Activated T-helper 1 cell treated with Interleukin-2 at 50 U/mL for 16 hours (primary cell): ENCODE results near the gene MATCAP1.

Source experiments
- DNase-seq: peaks from one replicate; pipeline ENCODE4 v3.0.0-alpha.2; 2020; ENCODE audit warnings: low read depth

Gene MATCAP1

GRCh38 chr16:67156143-67156844 lies 27.5 kb downstream of the MATCAP1 start:
- no peak for DNase-seq

DNA sequence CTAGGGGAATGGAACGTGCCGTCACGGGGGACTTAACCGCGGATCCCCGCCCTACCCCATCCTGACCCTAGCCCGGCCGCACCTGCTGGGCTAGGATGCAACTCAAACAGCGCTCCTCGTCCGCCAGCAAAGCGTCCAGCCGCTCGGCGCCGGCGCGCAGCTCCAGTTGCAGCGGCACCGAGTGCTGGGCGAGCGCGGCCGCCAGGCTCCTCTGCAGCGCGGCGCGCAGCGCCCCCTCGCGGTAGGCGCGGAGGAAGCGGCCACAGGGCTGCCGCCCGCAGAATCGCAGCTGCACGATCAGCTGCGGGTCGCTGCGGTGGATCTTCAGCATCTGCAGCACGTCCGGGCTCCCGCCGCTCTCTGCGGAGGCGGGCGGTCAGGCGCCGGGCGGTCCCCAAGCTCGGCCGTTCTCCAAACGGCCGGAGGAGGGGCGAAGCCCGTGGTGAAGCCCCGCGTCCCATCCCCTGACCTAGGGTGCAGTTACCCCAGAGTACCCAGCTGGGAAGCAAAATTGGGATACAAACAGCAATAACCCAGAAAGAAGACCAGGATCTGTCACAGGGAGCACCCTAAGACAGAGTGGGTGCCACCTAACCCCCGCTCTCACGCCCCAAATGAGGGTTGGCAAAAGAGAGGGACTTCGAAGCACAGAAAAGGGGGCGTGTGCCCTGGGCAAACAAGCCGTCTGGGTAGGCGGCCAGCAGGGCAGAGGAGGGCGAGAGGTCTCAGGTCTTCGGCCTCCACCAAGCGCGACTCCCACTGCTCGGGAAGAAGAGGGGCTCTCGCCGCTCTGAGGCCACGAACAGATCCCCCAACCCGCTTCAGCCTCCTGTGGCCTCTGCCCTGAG lies 28.2 kb downstream of the MATCAP1 start:
- DNase-seq: peak; percentile 75

GRCh38 chr16:67154578-67155294 lies 29.0 kb downstream of the MATCAP1 start:
- DNase-seq: no peak

GRCh38 chr16:67151431-67152097 lies 32.2 kb downstream of the MATCAP1 start:
- no peak for DNase-seq

- DNase-seq: no peak
Observed at GRCh38 chr16:67150833-67151396, 32.8 kb downstream of the MATCAP1 start, which contains the start of gene B3GNT9. TSS of gene B3GNT9 (minus strand) at chr16:67150998. CDS start at chr16:67150485, 513 bp downstream.

DNA sequence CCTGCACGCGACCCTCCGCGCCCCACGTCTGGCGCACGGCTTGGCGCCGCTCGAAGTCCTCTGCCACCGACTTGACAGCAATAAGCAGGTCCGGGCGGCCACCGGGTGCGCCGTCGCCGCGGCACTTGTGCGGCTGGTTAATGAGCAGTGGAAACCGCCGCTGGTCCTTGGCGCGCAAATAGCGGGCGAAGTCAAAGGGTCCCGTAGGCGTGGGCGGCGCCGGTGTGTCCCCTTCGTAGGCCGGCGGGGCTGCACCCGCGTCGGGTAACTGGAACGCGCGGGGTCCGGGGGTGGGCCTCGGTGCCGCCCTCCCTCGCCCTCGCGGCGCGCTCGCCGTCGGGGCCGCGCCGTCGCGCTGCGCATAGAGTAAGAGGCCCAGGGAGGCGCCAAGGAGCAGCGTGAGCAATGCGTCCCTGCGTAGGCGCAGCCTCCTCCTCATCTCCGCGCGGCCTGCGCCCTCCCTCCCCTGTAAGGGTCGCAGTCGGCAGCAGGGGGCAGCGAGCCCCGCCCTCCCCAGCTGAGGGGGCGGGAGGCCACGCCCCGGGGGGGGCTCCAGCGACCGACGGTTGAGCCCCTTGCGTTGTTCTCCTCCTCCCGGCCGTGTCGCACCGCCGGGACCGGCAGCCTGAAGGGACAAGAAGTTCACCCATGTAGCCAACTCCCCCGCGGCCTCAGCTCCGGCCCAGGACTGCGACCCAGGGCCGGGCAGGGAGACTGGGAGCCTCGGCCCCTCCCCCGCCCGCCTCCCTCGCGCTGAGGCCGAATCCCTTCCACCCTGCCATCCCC lies 33.5 kb downstream of the MATCAP1 start:
- DNase-seq: no peak

GRCh38 chr16:67149276-67150046 lies 34.3 kb downstream of the MATCAP1 start:
- no peak for DNase-seq

GRCh38 chr16:67148656-67149275 lies 35.0 kb downstream of the MATCAP1 start:
- no peak for DNase-seq

DNA sequence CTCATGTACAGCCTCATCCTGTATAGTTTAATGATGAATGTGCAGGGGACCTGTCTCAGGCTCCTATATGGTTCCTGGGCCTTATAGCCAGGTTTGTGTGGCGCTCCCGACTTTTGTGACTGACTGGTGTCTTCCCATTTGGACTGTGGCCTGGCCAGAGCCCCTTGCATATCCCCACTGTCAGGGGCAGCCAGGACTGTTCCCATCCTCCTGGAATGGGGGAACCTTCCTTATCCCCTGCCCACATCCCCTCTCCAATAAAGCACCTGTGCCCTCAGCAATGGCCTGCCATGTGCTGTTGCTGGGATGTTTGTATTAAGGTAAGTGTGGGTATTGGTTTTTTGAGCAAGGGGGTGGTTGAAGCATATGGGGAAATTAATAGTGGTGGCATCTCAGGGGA lies 35.5 kb downstream of the MATCAP1 start:
- DNase-seq: no peak

GRCh38 chr16:67147437-67148140 lies 36.2 kb downstream of the MATCAP1 start:
- DNase-seq: no peak

- no peak for DNase-seq
Observed at GRCh38 chr16:67146523-67147357, 37.0 kb downstream of the MATCAP1 start.

DNA sequence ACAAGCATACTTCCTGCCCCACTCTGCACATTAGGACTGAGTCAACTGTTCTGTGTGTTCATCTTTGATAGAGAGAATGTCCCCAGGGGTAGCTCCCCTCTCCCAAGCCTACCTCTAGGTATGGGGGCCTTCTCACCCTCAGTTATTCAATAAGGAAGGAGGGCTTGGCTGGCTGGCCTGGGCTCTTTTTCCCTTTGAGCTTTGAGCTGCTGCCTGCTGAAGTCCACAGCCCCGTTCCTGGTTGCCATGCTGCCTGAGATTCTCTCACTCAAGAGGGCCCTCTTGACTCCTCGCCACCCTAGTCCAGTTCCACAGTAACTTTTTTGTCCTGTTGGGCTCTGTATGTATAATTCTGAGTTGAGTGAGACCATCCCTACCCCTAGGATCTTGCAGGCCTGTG lies 38.0 kb downstream of the MATCAP1 start:
- no peak for DNase-seq

- no peak for DNase-seq
Observed at GRCh38 chr16:67144943-67145342, 38.8 kb downstream of the MATCAP1 start.

DNA sequence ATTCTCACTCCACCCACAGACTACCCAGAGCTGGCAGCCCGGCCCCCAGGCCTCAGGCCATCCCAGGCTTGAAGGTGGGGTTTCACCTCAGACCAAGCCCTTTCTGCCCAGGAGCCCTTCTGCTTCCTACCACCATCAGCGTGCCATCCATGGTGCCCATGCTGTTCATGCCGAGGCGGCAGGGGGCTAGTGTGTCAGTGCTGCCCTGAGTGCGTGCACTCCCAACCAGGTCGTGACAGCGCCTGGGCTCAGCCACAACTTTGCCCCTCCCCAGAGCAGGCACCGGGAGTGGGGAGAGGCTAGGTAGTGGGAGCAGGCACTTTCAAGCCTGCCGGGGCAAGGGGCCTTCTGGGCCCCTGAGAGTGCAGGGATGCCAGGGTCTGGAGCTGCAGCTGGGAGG lies 41.4 kb downstream of the MATCAP1 start:
- no peak for DNase-seq

- no peak for DNase-seq
Observed at GRCh38 chr16:67141391-67141790, 42.4 kb downstream of the MATCAP1 start.

- DNase-seq: no peak
Observed at GRCh38 chr16:67137605-67138004, 46.2 kb downstream of the MATCAP1 start.

DNA sequence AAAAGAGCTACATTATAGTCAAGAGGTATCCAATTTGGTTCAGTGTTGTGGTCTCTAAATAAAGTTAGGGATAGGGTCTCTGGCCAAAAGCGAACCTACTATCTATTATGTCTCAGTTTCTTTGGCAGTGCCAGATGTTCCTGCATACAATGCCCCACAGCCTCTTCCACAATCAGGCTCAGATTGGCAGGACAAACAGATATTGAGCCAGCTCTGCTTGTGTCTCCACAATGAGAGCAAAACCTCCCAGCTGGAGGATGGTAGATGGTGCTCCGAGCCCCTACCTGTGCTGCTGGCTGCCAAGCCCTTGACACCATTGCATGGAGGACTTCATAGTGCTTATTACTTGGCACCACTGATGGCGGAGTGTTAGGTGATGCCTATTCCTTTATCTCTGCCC lies 54.3 kb downstream of the MATCAP1 start:
- no peak for DNase-seq

- DNase-seq: no peak
Observed at GRCh38 chr16:67128887-67129286, 54.9 kb downstream of the MATCAP1 start.
